ENCODE measurements around the gene ASCC2.

ASCC2 gene

GRCh38 chr22:29879753-29880152 lies 41.7 kb upstream of the ASCC2 start:
- TF ChIP-seq, protein P1, sequence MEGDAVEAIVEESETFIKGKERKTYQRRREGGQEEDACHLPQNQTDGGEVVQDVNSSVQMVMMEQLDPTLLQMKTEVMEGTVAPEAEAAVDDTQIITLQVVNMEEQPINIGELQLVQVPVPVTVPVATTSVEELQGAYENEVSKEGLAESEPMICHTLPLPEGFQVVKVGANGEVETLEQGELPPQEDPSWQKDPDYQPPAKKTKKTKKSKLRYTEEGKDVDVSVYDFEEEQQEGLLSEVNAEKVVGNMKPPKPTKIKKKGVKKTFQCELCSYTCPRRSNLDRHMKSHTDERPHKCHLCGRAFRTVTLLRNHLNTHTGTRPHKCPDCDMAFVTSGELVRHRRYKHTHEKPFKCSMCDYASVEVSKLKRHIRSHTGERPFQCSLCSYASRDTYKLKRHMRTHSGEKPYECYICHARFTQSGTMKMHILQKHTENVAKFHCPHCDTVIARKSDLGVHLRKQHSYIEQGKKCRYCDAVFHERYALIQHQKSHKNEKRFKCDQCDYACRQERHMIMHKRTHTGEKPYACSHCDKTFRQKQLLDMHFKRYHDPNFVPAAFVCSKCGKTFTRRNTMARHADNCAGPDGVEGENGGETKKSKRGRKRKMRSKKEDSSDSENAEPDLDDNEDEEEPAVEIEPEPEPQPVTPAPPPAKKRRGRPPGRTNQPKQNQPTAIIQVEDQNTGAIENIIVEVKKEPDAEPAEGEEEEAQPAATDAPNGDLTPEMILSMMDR (IDR thresholded peaks at IDR 0.05) = no peak

GRCh38 chr22:29877620-29878019 lies 39.5 kb upstream of the ASCC2 start:
- TF ChIP-seq, protein P1 (IDR thresholded peaks at IDR 0.05) = no peak

GRCh38 chr22:29873943-29874342 lies 35.9 kb upstream of the ASCC2 start:
- TF ChIP-seq, protein P1 (IDR thresholded peaks at IDR 0.05) = no peak

GRCh38 chr22:29872989-29873388 lies 34.9 kb upstream of the ASCC2 start:
- TF ChIP-seq, protein P1 (IDR thresholded peaks at IDR 0.05) = no peak

GRCh38 chr22:29872144-29872893 lies 34.2 kb upstream of the ASCC2 start:
- TF ChIP-seq, protein P1 (IDR thresholded peaks at IDR 0.05) = no peak

- TF ChIP-seq, protein P1 (IDR thresholded peaks at IDR 0.05) = no peak
Observed at GRCh38 chr22:29871684-29872083, 33.6 kb upstream of the ASCC2 start.

DNA sequence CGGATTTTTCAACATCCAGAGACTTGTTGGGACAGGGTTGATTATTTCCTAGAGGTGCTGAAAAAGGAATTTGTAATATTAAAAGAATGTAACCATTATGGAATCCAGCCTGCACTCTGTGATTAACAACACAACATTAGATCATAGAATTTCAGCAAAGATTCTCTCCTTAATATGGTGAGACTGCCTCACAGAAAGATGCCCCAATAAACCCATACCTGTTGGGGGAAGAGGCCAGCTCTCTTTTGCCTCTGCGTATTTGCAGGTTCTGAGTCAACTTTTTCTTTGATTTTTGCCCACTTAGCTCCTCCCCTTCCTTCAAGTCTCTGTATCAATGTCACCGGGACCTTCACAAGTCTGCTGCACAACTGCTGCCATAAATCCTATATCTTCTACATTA lies 32.5 kb upstream of the ASCC2 start:
- TF ChIP-seq, protein P1 (IDR thresholded peaks at IDR 0.05) = no peak

DNA sequence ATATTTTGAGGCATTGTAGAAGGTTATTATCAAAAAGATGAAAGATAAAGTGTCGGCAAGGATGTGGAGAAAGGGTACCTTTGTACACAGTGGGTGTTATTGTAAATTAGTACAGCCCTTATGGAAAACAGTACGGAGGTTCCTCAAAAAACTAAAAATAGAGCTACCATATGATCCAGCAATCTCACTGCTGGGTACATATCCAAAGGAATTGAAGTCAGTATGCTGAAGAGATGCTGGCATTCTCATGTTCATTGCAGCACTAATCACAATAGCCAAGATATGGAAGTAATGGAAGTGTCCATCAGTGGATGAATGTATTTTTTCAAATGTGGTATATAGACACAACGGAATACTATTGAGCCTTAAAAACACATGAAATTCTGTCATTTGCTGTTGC lies 29.8 kb upstream of the ASCC2 start:
- TF ChIP-seq, protein P1 (IDR thresholded peaks at IDR 0.05) = no peak

Measured in LNCAP (cell line).